Activated naive CD8-positive, alpha-beta T cell treated with anti-CD3 and anti-CD28 coated beads for 36 hours (primary cell): ENCODE measurements around the gene EGFLAM. TPM values are rescaled to one million over a fixed set of nuclear protein-coding genes. Genes with fewer than 3 reads are reported as not detected.
"Not testable (repeated sequence)": the region's sequence is repeated elsewhere in the genome, so short reads cannot be mapped to it uniquely, and the experiment has no call there.

Experiments
- DNase-seq: peaks from one replicate; pipeline ENCODE4 v3.0.0; 2021
- H3K27ac Mint-ChIP-seq: one replicate; pipeline ENCODE4 v1.8.0; 2022; ENCODE audit warnings: mild to moderate bottlenecking, moderate library complexity, mixed read lengths
- H3K27me3 Mint-ChIP-seq: one replicate; pipeline ENCODE4 v1.8.0; 2022; ENCODE audit warnings: mild to moderate bottlenecking, mixed read lengths
- H3K36me3 Mint-ChIP-seq: one replicate; pipeline ENCODE4 v1.8.0; 2021; ENCODE audit warnings: mild to moderate bottlenecking, mixed read lengths
- H3K4me1 Mint-ChIP-seq: one replicate; pipeline ENCODE4 v1.8.0; 2021; ENCODE audit warnings: mixed read lengths
- H3K4me3 Mint-ChIP-seq: one replicate; pipeline ENCODE4 v1.8.0; 2022; ENCODE audit warnings: mild to moderate bottlenecking, moderate library complexity, mixed read lengths
- H3K9me3 Mint-ChIP-seq: one replicate; pipeline ENCODE4 v1.8.0; 2022; ENCODE audit warnings: mixed read lengths
- total RNA-seq, 2 experiments: library from RNA; stranded (reverse); gene quantifications; one replicate each; pipeline ENCODE4 v1.2.3, GENCODE V29; 2021

The EGFLAM gene
- total RNA-seq, 2 experiments from 2014 or later, result not detected

DNA sequence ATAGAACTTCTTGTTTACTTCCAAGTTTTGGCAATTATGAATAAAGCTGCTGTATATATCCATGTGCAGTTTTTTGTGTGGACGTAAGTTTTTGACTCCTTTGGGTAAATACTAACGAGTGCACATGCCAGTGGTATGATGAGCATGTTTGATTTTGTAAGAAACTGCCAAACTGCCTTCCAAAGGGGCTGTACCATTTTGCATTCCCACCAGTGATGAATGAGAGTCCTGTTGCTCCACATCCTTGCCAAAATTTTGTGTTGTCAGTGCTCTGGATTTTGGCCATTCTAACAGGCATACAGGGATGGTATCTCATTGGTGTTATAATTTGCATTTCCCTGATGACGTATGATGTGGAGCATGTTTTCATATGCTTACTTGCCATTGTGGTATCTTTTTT lies 73.5 kb downstream of the EGFLAM start:
- H3K27ac Mint-ChIP-seq, result no peak overlapping the region

DNA sequence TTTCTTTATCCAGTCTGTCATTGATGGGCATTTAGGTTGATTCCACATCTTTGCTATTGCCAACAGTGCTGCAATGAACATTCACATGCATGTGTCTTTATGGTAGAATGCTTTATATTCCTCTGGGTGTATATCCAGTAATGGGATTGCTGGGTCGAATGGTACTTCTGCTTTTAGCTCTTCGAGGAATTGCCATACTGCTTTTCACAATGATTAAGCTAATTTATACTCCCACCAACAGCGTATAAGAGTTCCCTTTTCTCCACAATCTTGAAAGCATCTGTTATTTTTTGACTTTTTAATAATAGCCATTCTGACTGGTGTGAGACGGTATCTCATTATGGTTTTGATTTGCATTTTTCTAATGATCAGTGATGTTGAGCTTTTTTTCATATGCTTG lies 74.8 kb downstream of the EGFLAM start:
- H3K27me3 Mint-ChIP-seq, DNase-seq, H3K27ac Mint-ChIP-seq, H3K4me3 Mint-ChIP-seq, H3K4me1 Mint-ChIP-seq, H3K9me3 Mint-ChIP-seq, H3K36me3 Mint-ChIP-seq: not testable (repeated sequence)

More for the DNA sequence above, 73.5 kb downstream of the EGFLAM start:
- no peaks in the 10 kb centered on the region for H3K4me1 Mint-ChIP-seq
- no peaks in the 10 kb centered on the region for H3K36me3 Mint-ChIP-seq
- H3K27me3 Mint-ChIP-seq, result no peaks in the 10 kb centered on the region
- no peak for DNase-seq
- H3K4me3 Mint-ChIP-seq, result no peak overlapping the region
- H3K9me3 Mint-ChIP-seq, result peaks cover 7% of the 10 kb centered on the region

DNA sequence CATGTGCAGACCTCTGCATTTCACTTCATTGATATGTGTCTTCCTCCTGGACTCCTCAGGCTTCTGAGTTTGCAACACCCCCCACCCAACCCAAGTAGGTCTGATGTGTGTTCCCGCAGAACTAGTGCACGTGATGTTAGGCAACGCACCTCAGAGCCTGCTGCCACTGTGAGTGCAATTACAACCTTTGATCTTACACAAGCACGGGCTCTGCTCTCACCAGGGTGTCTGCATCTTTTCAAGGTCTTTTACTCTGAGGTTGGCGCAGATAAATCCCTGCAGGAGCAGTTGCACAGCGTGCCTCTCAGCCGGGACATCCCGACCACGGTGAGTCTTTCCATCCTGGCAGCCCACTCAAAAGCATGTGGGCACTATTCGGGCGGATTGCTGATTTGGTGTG lies 80.1 kb downstream of the EGFLAM start:
- H3K9me3 Mint-ChIP-seq, result peaks cover 1% of the 10 kb centered on the region
- H3K27me3 Mint-ChIP-seq, result peaks cover 33% of the 10 kb centered on the region
- H3K36me3 Mint-ChIP-seq, result no peaks in the 10 kb centered on the region
- no peaks in the 10 kb centered on the region for H3K4me1 Mint-ChIP-seq
- H3K27ac Mint-ChIP-seq, result no peak overlapping the region
- H3K4me3 Mint-ChIP-seq, result no peak overlapping the region
- no peak for DNase-seq

DNA sequence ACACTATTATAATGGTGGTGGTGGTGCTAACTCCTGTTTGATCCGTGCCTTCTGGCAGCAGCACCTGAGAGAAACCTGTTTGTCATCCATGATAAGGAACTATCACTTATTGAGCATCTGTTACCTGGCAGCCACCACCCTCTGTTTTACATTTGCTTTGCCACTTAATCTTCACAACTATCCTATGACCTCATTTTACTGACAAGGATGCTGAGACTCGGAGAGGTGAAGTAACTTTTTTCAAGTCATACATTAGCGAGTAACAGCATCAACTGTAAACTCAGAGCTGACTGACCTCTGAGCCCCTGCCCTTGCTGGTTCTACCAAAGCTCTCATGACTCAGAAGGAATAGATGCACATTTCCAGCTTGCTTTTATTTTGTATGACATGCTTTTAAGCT lies 81.1 kb downstream of the EGFLAM start:
- Mint-ChIP-seq H3K27ac (no peak overlapping the region), H3K4me1 (no peaks in the 10 kb centered on the region), H3K27me3 (peaks cover 33% of the 10 kb centered on the region), H3K36me3 (no peaks in the 10 kb centered on the region), H3K4me3 (no peak overlapping the region), H3K9me3 (no peaks in the 10 kb centered on the region)
- no peak for DNase-seq

DNA sequence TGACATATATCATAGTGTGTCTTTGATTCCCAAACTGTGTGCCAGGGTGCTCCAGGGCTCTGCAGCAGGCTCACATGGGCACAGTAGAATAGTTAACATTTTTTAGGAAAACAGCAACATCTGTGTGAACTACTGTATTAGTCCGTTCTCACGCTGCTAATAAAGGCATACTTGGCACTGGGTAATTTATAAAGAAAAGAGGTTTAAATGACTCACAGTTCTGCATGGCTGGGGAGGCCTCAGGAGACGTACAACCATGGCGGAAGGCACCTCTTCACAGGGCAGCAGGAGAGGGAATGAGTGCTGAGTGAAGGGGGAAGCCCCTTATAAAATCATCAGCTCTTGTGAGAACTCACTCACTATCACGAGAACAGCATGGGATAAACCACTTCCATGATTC lies 82.7 kb downstream of the EGFLAM start:
- no peak for DNase-seq
- Mint-ChIP-seq H3K4me3 (no peak overlapping the region), H3K27ac (no peak overlapping the region), H3K36me3 (no peaks in the 10 kb centered on the region), H3K9me3 (no peaks in the 10 kb centered on the region), H3K4me1 (no peaks in the 10 kb centered on the region), H3K27me3 (peaks cover 33% of the 10 kb centered on the region)

DNA sequence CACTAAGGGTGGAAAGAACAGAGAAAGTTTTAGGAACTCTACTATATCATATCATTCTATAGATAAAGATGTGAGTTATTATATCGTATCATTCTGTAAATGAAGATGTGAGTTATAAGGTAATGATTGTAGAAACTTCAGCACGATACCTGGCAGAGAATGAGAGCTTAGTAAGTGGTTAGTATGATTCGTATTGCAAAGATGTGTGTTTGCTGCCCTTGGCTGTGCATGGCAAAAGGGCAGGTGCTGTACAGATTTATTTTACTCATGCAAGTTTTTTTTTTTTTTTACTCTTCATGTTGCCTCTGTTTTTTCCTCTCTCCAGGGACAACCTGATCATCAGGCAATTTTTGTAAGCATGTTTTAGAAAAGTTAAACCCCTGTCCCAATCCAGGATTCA lies 83.3 kb downstream of the EGFLAM start:
- DNase-seq, result no peak
- Mint-ChIP-seq H3K4me3 (no peak overlapping the region), H3K4me1 (no peaks in the 10 kb centered on the region), H3K27ac (no peak overlapping the region), H3K9me3 (no peaks in the 10 kb centered on the region), H3K36me3 (no peaks in the 10 kb centered on the region), H3K27me3 (peaks cover 33% of the 10 kb centered on the region)

DNA sequence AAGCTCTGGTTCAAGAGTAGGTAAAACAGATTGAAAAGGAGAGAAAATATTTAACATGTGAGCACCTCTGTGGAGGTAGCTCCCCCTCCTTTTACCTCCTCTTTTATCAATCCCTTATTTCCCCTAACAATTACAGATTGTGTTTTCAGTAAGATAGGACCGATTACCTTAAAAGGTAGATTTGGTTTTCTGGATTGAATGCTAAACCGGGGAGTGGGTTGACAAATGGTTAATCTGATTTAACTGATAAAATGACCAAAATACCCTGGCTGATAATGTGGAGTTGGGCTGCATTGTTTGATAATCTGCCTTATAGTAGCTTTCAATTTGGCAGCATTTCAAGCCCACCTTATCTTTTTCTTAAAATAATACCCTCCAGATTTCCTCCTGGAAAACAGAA lies 83.9 kb downstream of the EGFLAM start:
- no peak overlapping the region for H3K27ac Mint-ChIP-seq
- H3K4me3 Mint-ChIP-seq, result no peak overlapping the region
- H3K9me3 Mint-ChIP-seq, result no peaks in the 10 kb centered on the region
- no peaks in the 10 kb centered on the region for H3K4me1 Mint-ChIP-seq
- no peak for DNase-seq
- peaks cover 33% of the 10 kb centered on the region for H3K27me3 Mint-ChIP-seq
- no peaks in the 10 kb centered on the region for H3K36me3 Mint-ChIP-seq

DNA sequence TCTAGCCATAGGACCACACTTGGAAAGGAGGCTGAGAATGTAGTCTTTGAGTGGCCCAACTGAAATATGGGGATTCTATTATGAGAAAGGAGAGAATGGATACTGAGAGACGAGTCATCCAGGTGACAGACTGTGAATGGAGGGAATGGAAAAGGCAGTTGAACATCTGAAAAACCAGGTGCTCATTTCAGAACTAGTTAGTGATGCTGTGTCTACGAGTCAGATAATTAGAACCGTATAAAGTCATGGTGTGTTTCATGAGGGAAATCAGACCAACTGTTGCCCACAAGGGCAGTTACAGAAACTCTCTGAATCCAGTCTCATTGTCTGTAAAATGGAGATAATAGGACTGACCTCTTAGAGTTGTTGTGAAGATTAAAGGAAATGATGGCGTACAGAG lies 86.5 kb downstream of the EGFLAM start:
- Mint-ChIP-seq H3K4me1 (peaks cover 7% of the 10 kb centered on the region), H3K27me3 (peaks cover 18% of the 10 kb centered on the region)

DNA sequence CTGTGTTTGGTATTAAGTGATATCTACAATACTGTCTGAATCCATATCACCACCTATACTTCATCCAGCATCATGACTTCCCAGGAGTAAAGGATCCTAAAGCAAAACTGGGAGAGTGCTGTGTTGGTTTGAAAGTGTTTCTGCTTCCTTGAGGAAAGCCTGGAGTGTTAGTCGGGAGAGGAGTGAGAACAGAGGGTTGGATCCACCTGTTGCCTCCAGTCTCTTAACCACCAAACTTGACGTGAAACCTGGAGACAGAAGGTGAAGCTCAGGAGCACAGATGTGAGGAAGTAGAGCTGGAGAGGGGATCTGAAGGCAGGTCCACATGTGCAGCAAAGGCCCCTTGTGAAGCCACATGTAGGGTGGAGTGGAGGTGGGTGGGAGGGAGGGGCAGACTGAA lies 88.2 kb downstream of the EGFLAM start:
- Mint-ChIP-seq H3K4me3 (no peak overlapping the region), H3K9me3 (no peaks in the 10 kb centered on the region), H3K27me3 (peaks cover 7% of the 10 kb centered on the region), H3K36me3 (no peaks in the 10 kb centered on the region), H3K27ac (no peak overlapping the region), H3K4me1 (peaks cover 9% of the 10 kb centered on the region)
- DNase-seq, result no peak

More for the DNA sequence above, 86.5 kb downstream of the EGFLAM start:
- no peak for DNase-seq
- Mint-ChIP-seq H3K4me3 (no peak overlapping the region), H3K27ac (no peak overlapping the region), H3K9me3 (no peaks in the 10 kb centered on the region), H3K36me3 (no peaks in the 10 kb centered on the region)

DNA sequence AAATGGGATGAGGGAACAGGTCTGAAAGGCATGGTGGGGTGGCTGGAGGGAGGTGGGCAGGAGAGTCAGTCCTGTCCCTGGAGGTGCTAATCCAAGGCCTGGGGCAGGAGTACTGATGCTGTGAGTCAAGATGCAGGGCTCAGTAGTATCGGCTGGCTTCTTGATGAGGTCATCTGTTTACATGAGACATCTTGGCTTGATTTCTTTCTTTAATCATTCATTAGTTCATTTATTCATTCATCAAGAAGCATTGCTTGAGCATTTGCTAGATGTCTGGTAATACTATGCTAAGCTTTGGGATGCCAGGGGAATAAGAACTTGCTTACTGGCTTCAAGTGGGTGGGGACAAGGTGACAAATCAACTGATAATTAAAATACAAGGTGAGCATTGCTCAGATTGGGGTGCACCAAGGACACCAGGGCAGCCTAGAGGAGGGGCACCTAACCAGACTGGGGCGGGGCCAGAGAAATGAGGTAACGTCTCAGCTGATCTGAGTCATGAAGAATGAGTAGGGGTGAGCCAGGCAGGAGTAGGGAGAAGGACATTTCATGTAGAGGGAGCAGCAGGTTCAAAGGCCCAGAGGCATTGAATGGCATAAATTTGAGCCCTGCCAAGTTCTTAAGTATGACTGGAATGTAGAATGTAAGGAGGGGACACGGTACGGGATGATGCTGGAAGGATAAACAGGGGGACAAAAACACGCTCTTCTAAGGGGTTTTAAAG lies 88.8 kb downstream of the EGFLAM start:
- DNase-seq, result no peak
- no peaks in the 10 kb centered on the region for H3K9me3 Mint-ChIP-seq
- no peaks in the 10 kb centered on the region for H3K36me3 Mint-ChIP-seq
- H3K4me3 Mint-ChIP-seq, result no peak overlapping the region
- peaks cover 9% of the 10 kb centered on the region for H3K4me1 Mint-ChIP-seq
- peaks cover 2% of the 10 kb centered on the region for H3K27me3 Mint-ChIP-seq
- H3K27ac Mint-ChIP-seq, result no peak overlapping the region

DNA sequence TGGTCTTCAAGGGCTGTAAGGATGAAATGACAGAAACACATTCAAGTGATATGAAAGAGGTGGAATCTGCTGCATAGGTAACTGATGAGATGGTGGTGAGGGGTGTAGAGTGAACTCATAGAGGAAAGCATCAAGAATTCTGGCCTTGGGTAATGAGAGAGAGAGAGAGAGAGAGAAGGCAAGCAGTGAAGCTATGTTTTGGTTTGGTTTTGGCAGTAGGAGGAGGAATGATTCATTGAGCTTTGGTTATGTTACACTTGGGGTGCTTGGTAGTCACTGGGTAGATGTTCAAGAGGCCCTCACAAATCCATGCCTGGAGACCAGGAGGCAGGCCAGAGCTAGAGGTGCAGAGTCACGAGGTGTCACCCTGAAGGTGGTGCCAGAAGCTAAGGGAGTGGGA lies 89.5 kb downstream of the EGFLAM start:
- H3K27me3 Mint-ChIP-seq, result no peaks in the 10 kb centered on the region
- H3K27ac Mint-ChIP-seq, result no peak overlapping the region
- no peak for DNase-seq
- H3K4me3 Mint-ChIP-seq, result no peak overlapping the region
- no peaks in the 10 kb centered on the region for H3K36me3 Mint-ChIP-seq
- peaks cover 9% of the 10 kb centered on the region for H3K4me1 Mint-ChIP-seq
- no peaks in the 10 kb centered on the region for H3K9me3 Mint-ChIP-seq

DNA sequence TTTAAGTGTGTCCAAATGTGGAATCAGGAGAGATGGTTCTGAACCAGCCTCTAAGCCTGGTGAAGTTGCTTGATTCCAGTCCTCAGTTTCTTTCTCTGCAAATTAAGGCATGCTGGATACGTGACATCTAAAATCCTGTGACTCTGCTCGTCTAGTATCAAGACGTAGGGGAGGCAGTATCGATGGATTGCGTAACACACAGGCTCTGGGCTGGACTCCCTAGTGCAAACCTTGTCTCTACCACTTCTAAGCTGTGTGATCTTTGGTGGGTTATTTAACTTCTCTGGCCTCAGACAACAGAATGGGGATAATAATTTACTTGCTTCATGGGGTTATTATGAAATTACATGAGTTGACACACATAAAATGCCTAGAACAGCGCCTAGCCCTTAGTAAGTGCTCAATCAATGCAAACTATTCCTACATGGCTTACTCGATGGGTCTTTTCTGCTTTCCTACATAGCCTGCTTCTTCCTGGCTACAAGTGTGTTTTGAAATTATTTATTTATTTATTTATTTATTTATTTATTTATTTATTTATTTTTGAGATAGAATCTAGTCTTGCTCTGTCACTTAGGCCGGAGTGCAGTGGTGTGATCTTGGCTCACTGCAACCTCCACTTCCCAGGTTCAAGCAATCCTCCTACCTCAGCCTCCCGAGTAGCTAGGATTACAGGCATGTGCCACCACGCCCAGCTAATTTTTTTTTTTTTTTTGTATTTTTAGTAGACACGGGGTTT lies 102.1 kb downstream of the EGFLAM start:
- Mint-ChIP-seq H3K27me3 (peaks cover 11% of the 10 kb centered on the region), H3K36me3 (no peaks in the 10 kb centered on the region), H3K4me1 (no peaks in the 10 kb centered on the region), H3K4me3 (no peak overlapping the region), H3K9me3 (no peaks in the 10 kb centered on the region), H3K27ac (no peak overlapping the region)
- DNase-seq, result no peak

DNA sequence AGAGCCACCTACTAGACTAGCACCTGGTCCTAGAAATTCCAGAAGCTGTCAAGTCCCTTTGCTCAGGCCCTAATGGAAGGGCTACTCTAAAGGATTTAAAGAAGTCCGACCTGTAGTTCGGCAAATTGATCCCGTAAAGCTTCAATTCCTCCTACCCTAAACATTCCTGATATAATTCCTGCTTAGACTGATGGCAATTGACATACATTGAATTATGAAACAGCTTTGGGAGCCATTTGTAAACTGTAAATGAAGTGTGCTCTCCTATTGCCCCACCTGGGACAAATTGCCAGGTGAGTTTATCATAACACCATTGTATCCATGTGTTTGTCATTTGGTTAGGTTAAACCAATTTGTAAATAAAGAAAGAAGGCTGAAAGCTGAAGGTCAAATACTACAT lies 104.4 kb downstream of the EGFLAM start:
- H3K4me1 Mint-ChIP-seq, result peaks cover 3% of the 10 kb centered on the region
- H3K27me3 Mint-ChIP-seq, result peaks cover 7% of the 10 kb centered on the region
- H3K4me3 Mint-ChIP-seq, result no peak overlapping the region
- DNase-seq, result no peak
- no peaks in the 10 kb centered on the region for H3K9me3 Mint-ChIP-seq
- no peak overlapping the region for H3K27ac Mint-ChIP-seq
- no peaks in the 10 kb centered on the region for H3K36me3 Mint-ChIP-seq

DNA sequence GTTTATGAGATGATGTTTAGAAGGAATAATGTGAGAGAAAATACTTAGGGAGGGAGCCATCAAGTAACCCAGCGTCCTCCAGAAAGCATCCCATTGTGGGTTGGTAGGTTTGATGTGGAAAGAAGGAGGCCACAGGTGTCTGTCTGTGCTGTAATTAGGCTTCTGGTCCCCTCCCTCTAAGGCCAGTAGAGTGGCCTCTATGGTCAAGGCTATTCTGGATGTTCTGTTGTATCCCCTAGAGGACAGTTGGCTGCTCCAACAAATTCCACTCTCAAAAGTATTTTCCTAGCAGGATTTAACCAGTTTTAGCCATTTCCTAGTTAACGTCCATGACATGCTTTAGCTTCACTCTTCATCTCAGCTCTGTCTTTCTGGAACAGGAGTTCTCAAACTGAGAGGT lies 106.5 kb downstream of the EGFLAM start:
- no peak for DNase-seq
- Mint-ChIP-seq H3K27ac (no peak overlapping the region), H3K4me3 (no peak overlapping the region), H3K4me1 (peaks cover 11% of the 10 kb centered on the region), H3K36me3 (no peaks in the 10 kb centered on the region), H3K9me3 (no peaks in the 10 kb centered on the region), H3K27me3 (peaks cover 7% of the 10 kb centered on the region)

DNA sequence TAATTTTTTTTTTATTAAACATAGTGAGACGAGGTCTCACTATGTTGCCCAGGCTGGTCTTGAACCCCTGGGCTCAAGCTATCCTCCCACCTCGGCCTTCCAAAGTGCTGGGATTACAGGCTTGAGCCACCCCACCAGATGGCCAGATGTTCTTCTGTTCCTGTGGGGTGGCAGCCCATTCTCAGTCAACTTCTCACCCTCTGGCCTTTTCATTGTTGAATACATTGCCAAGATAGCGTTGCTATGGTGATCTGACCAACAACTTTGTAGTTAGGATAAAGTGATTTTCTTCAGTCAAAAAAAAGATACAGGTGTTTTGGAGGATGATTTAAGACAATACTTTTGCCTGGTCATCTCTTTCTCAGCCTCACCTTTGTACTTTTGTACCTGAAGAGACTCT lies 109.1 kb downstream of the EGFLAM start:
- no peak overlapping the region for H3K27ac Mint-ChIP-seq
- H3K4me3 Mint-ChIP-seq, result no peak overlapping the region
- no peak for DNase-seq
- no peaks in the 10 kb centered on the region for H3K36me3 Mint-ChIP-seq
- H3K27me3 Mint-ChIP-seq, result peaks cover 4% of the 10 kb centered on the region
- H3K4me1 Mint-ChIP-seq, result peaks cover 11% of the 10 kb centered on the region
- no peaks in the 10 kb centered on the region for H3K9me3 Mint-ChIP-seq

DNA sequence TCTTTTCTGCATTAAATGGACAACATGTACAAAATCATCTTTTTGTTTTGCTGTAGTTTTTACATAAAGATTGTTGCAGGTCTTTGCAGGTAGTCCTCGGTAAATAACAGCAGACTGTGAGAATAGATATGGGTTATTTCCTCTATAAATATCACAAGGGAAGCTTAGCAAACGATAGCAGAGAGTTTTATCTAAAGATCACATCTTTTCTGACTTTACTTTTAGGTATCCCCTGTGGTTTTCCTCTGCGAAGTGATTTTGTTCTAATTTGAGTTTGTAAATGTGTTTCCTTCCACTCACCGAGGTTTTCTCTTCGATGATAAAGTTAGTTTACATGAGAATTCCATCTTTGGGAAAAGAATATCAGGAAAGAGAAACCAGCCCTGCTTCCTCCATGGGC lies 109.6 kb downstream of the EGFLAM start:
- peaks cover 4% of the 10 kb centered on the region for H3K27me3 Mint-ChIP-seq
- no peak for DNase-seq
- peaks cover 11% of the 10 kb centered on the region for H3K4me1 Mint-ChIP-seq
- H3K36me3 Mint-ChIP-seq, result no peaks in the 10 kb centered on the region
- no peaks in the 10 kb centered on the region for H3K9me3 Mint-ChIP-seq
- no peak overlapping the region for H3K27ac Mint-ChIP-seq
- H3K4me3 Mint-ChIP-seq, result no peak overlapping the region
